WTC11 (cell line): ENCODE measurements around the gene SP3. TPM values are rescaled to one million over a fixed set of nuclear protein-coding genes. Genes with fewer than 3 reads are reported as not detected.
A peak's percentile ranks its signal among the peaks of the same experiment; 100 is the strongest.

ENCODE experiments used
- ATAC-seq: fragments of 200-7000 bp; cut with Tn5 transposase; 2 replicates; pipeline ENCODE4 v1.10.0; 2021; ENCODE audit warnings: mild to moderate bottlenecking, moderate library complexity
- CTCF ChIA-PET: fragments of 300-600 bp; sonication (Branson Sonifier 250); formaldehyde crosslinking; loops from one replicate; lab custom pipeline; 2021; ENCODE audit warnings: antibody characterized with exemption; lab: Charles Lee
- POLR2A ChIA-PET: fragments of 350-600 bp; sonication (Branson Sonifier 250); formaldehyde crosslinking; loops from one replicate; lab custom pipeline; 2021; ENCODE audit warnings: antibody characterized with exemption; lab: Charles Lee
- DNase-seq: peaks from one replicate; pipeline ENCODE4 v3.0.0; 2021; ENCODE audit warnings: low spot score
- H3K27ac Mint-ChIP-seq: 2 replicates; pipeline ENCODE4 v1.8.0; 2021; ENCODE audit warnings: mixed read lengths
- H3K27me3 Mint-ChIP-seq: 2 replicates; pipeline ENCODE4 v1.8.0; 2021; ENCODE audit warnings: low read depth, mild to moderate bottlenecking, moderate library complexity, mixed read lengths
- H3K36me3 Mint-ChIP-seq: 2 replicates; pipeline ENCODE4 v1.8.0; 2021; ENCODE audit warnings: mixed read lengths
- H3K4me1 Mint-ChIP-seq: 2 replicates; pipeline ENCODE4 v1.8.0; 2022; ENCODE audit warnings: mixed read lengths
- H3K4me3 Mint-ChIP-seq: 2 replicates; pipeline ENCODE4 v1.8.0; 2021; ENCODE audit warnings: mild to moderate bottlenecking, moderate library complexity, mixed read lengths
- H3K9me3 Mint-ChIP-seq: 2 replicates; pipeline ENCODE4 v1.8.0; 2021; ENCODE audit warnings: mixed read lengths
- AFF4 ChIP-seq: sonication (generic); formaldehyde crosslinking; IDR thresholded peaks from 2 replicates; pipeline ENCODE4 v1.8.1; 2023; ENCODE audit warnings: mild to moderate bottlenecking, missing genetic modification reagents, borderline replicate concordance
- ATF3 ChIP-seq: sonication (generic); formaldehyde crosslinking; conservative IDR thresholded peaks from 2 replicates; pipeline ENCODE4 v1.8.1; 2022; ENCODE audit warnings: mild to moderate bottlenecking, missing genetic modification reagents
- E2F4 ChIP-seq: sonication (generic); formaldehyde crosslinking; IDR thresholded peaks from 2 replicates; pipeline ENCODE4 v1.8.1; 2022; ENCODE audit warnings: low read depth, mild to moderate bottlenecking, moderate library complexity, missing genetic modification reagents, borderline replicate concordance
- GABPB1 ChIP-seq: sonication (generic); formaldehyde crosslinking; IDR thresholded peaks from 2 replicates; pipeline ENCODE4 v1.8.1; 2023; ENCODE audit warnings: mild to moderate bottlenecking, missing genetic modification reagents
- JUN ChIP-seq: sonication (generic); formaldehyde crosslinking; IDR thresholded peaks from 2 replicates; pipeline ENCODE4 v1.8.0; 2023; ENCODE audit warnings: mild to moderate bottlenecking, missing genetic modification reagents
- PRDM15 ChIP-seq: sonication (generic); formaldehyde crosslinking; IDR thresholded peaks from 2 replicates; pipeline ENCODE4 v1.8.0; 2022; ENCODE audit warnings: missing genetic modification reagents
- SOX15 ChIP-seq: fragments of 250-450 bp; sonication (Bioruptor Pico); IDR thresholded peaks from 2 replicates; pipeline ENCODE4 v1.9.0; 2021; ENCODE audit warnings: mild to moderate bottlenecking
- ZNF263 ChIP-seq: sonication (generic); formaldehyde crosslinking; IDR thresholded peaks from 2 replicates; pipeline ENCODE4 v1.8.1; 2022; ENCODE audit warnings: low read depth, mild to moderate bottlenecking, moderate library complexity, missing genetic modification reagents
- ZNF512 ChIP-seq: sonication (generic); formaldehyde crosslinking; IDR thresholded peaks from 2 replicates; pipeline ENCODE4 v1.8.1; 2022; ENCODE audit warnings: missing genetic modification reagents, borderline replicate concordance
- ZNF671 ChIP-seq: fragments of 250-450 bp; sonication (Bioruptor Pico); IDR thresholded peaks from 2 replicates; pipeline ENCODE4 v1.8.0; 2021; ENCODE audit warnings: mild to moderate bottlenecking
- ZSCAN18 ChIP-seq: fragments of 250-450 bp; sonication (Bioruptor Pico); IDR thresholded peaks from 2 replicates; pipeline ENCODE4 v2.1.2; 2022; ENCODE audit warnings: mild to moderate bottlenecking, moderate library complexity
- total RNA-seq: library from RNA; stranded (reverse); gene quantifications from 3 replicates; pipeline ENCODE4 v1.2.3, GENCODE V29; 2021

The SP3 gene
- total RNA-seq, 1 experiment from 2014 or later = 88.5 TPM

- peak overlapping the region; percentile 88 for H3K4me3 Mint-ChIP-seq
- ChIA-PET POLR2A (interaction anchor here (0.7 kb wide), 2 partner anchors 20 to 449 kb away, joined by 3 to 7 read pairs; no protein-coding TSS in a partner anchor), CTCF (no interaction called here)
- H3K4me1 Mint-ChIP-seq = peaks cover 50% of the 10 kb centered on the region
- TF ChIP-seq SOX15 (CRISPR knock-in tag) (no peak), ATF3 (CRISPR knock-in tag) (no peak), ZNF671 (CRISPR knock-in tag) (no peak), JUN (no peak), ZNF263 (no peak), E2F4 (no peak), ZNF512 (CRISPR knock-in tag) (no peak), AFF4 (no peak), PRDM15 (no peak)
- H3K27me3 Mint-ChIP-seq = no peaks in the 10 kb centered on the region; the same call in 1 of the 2 replicates
- H3K27ac Mint-ChIP-seq = 0 out of 2 replicates have a peak overlapping the region, but pooled peaks have one; percentile 10
- DNase-seq (no peak), ATAC-seq (no peak)
- peaks cover 4% of the 10 kb centered on the region; the same call in 1 of the 2 replicates for H3K9me3 Mint-ChIP-seq
- H3K36me3 Mint-ChIP-seq = peaks cover 28% of the 10 kb centered on the region
Observed at GRCh38 chr2:173962031-173962430, 3.1 kb downstream of the SP3 start.

- CTCF ChIA-PET = no interaction called here
- H3K4me3 Mint-ChIP-seq = no peak overlapping the region
- POLR2A ChIA-PET = no interaction called here
Observed at GRCh38 chr2:173961346-173961705, 3.8 kb downstream of the SP3 start.

More at GRCh38 chr2:173961346-173961705, 3.8 kb downstream of the SP3 start:
- peaks cover 29% of the 10 kb centered on the region for H3K36me3 Mint-ChIP-seq
- peaks cover 4% of the 10 kb centered on the region; the same call in 1 of the 2 replicates for H3K9me3 Mint-ChIP-seq
- ATAC-seq (no peak), DNase-seq (no peak)
- no peak overlapping the region for H3K27ac Mint-ChIP-seq
- TF ChIP-seq GABPB1 (CRISPR knock-in tag) (0 out of 2 replicates have a peak, but pooled peaks have one; percentile 17), ZSCAN18 (CRISPR knock-in tag) (no peak)
- no peaks in the 10 kb centered on the region; the same call in 1 of the 2 replicates for H3K27me3 Mint-ChIP-seq
- peaks cover 43% of the 10 kb centered on the region for H3K4me1 Mint-ChIP-seq
